Ishikawa (cell line): ENCODE data around the gene ANK3.

Experiments
- CEBPB ChIP-seq: IDR thresholded peaks from 2 replicates; pipeline ENCODE4 v1.6.1; 2012
- CREB1 ChIP-seq: IDR thresholded peaks from 2 replicates; pipeline ENCODE4 v1.6.1; 2012; ENCODE audit warnings: low read depth
- EGR1 ChIP-seq: IDR thresholded peaks from 2 replicates; pipeline ENCODE4 v1.6.1; 2012
- EP300 ChIP-seq: IDR thresholded peaks from 2 replicates; pipeline ENCODE4 v1.6.1; 2012; ENCODE audit warnings: borderline replicate concordance
- FOXM1 ChIP-seq: IDR thresholded peaks from 2 replicates; pipeline ENCODE4 v1.6.1; 2012; ENCODE audit warnings: low read depth, borderline replicate concordance
- RAD21 ChIP-seq: IDR thresholded peaks from 2 replicates; pipeline ENCODE4 v1.6.1; 2012; ENCODE audit warnings: low read depth
- TAF1 ChIP-seq: IDR thresholded peaks from 2 replicates; pipeline ENCODE4 v1.6.1; 2012; ENCODE audit warnings: low read depth, mild to moderate bottlenecking
- TCF12 ChIP-seq: IDR thresholded peaks from 2 replicates; pipeline ENCODE4 v1.6.1; 2012; ENCODE audit warnings: low read depth
- TEAD4 ChIP-seq: IDR thresholded peaks from 2 replicates; pipeline ENCODE4 v1.6.1; 2012
- YY1 ChIP-seq: IDR thresholded peaks from 2 replicates; pipeline ENCODE4 v1.6.1; 2012; ENCODE audit warnings: low read depth
- ZBTB7A ChIP-seq: IDR thresholded peaks from 2 replicates; pipeline ENCODE4 v1.6.1; 2012; ENCODE audit warnings: low read depth
- TF ChIP-seq, protein P1 (sequence below): IDR thresholded peaks from 2 replicates; pipeline ENCODE4 v1.6.1; 2012; ENCODE audit warnings: low read depth, mild to moderate bottlenecking
- TF ChIP-seq, protein P2 (sequence below): IDR thresholded peaks from 2 replicates; pipeline ENCODE4 v1.6.1; 2012
- TF ChIP-seq, protein P3 (sequence below): IDR thresholded peaks from 2 replicates; pipeline ENCODE4 v1.6.1; 2012

DNA sequence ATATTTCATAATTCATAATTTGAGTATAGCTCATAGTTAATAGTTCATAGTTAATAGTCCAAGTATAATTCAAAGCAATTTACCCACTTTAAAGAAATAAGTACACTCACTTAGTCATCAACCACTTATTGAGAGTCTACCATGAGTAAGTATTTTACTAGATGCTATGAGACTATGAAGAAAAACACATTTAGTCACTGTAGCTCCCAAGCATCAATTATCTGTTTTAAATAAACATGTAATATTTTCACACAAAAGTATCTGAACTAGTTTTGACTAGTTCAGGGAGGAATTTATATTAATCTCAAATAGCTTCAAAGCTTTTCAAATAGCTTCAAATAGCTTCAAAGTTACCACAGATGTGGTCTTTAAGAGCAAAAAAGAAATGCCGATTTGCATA is 119.2 kb downstream of the ANK3 start:
- no peak for TF ChIP-seq TCF12
- TF ChIP-seq TAF1 = no peak
- TF ChIP-seq RAD21 = no peak
- TF ChIP-seq, protein P1, sequence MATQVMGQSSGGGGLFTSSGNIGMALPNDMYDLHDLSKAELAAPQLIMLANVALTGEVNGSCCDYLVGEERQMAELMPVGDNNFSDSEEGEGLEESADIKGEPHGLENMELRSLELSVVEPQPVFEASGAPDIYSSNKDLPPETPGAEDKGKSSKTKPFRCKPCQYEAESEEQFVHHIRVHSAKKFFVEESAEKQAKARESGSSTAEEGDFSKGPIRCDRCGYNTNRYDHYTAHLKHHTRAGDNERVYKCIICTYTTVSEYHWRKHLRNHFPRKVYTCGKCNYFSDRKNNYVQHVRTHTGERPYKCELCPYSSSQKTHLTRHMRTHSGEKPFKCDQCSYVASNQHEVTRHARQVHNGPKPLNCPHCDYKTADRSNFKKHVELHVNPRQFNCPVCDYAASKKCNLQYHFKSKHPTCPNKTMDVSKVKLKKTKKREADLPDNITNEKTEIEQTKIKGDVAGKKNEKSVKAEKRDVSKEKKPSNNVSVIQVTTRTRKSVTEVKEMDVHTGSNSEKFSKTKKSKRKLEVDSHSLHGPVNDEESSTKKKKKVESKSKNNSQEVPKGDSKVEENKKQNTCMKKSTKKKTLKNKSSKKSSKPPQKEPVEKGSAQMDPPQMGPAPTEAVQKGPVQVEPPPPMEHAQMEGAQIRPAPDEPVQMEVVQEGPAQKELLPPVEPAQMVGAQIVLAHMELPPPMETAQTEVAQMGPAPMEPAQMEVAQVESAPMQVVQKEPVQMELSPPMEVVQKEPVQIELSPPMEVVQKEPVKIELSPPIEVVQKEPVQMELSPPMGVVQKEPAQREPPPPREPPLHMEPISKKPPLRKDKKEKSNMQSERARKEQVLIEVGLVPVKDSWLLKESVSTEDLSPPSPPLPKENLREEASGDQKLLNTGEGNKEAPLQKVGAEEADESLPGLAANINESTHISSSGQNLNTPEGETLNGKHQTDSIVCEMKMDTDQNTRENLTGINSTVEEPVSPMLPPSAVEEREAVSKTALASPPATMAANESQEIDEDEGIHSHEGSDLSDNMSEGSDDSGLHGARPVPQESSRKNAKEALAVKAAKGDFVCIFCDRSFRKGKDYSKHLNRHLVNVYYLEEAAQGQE = no peak
- TF ChIP-seq CREB1 = no peak
- TF ChIP-seq CEBPB = no peak
- no peak for TF ChIP-seq EP300
- no peak for TF ChIP-seq YY1
- no peak for TF ChIP-seq EGR1
- no peak for TF ChIP-seq ZBTB7A
- no peak for TF ChIP-seq FOXM1
- TF ChIP-seq TEAD4 = no peak
- TF ChIP-seq, protein P2, sequence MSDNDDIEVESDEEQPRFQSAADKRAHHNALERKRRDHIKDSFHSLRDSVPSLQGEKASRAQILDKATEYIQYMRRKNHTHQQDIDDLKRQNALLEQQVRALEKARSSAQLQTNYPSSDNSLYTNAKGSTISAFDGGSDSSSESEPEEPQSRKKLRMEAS = no peak
- TF ChIP-seq, protein P3, sequence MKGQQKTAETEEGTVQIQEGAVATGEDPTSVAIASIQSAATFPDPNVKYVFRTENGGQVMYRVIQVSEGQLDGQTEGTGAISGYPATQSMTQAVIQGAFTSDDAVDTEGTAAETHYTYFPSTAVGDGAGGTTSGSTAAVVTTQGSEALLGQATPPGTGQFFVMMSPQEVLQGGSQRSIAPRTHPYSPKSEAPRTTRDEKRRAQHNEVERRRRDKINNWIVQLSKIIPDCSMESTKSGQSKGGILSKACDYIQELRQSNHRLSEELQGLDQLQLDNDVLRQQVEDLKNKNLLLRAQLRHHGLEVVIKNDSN = no peak
